ENCODE data around the gene NFATC2IP. TPM values are rescaled to one million over a fixed set of nuclear protein-coding genes. Genes with fewer than 3 reads are reported as not detected.

Gene NFATC2IP
- total RNA-seq, 1 donor from 2014 or later = 17.9 TPM

Other genes starting within 250 kb of the NFATC2IP start
- gene EIF3C, start 239.5 kb upstream of the NFATC2IP start, total RNA-seq = 403 TPM
- 1.6 TPM for gene NPIPB9, start 199.2 kb upstream of the NFATC2IP start, total RNA-seq
- gene ATXN2L, start 127.9 kb upstream of the NFATC2IP start, total RNA-seq = 62.7 TPM
- 184 TPM for gene TUFM, start 104.6 kb upstream of the NFATC2IP start, total RNA-seq
- gene SH2B1, start 87.1 kb upstream of the NFATC2IP start, total RNA-seq = 46.3 TPM
- gene ATP2A1, start 72.4 kb upstream of the NFATC2IP start, total RNA-seq = 0.54 TPM
- 14.3 TPM for gene RABEP2, start 25.7 kb upstream of the NFATC2IP start, total RNA-seq
- gene CD19, start 19.0 kb upstream of the NFATC2IP start, total RNA-seq = not detected
- gene SPNS1, start 23.8 kb downstream of the NFATC2IP start, total RNA-seq = 15.6 TPM
- gene LAT, start 34.1 kb downstream of the NFATC2IP start, total RNA-seq = 2.0 TPM